Fibroblast of lung (primary cell): ENCODE measurements around the gene SMTN.

ENCODE experiments used
- EZH2 ChIP-seq: IDR thresholded peaks from 2 replicates; pipeline ENCODE4 v1.5.1; 2012; ENCODE audit warnings: low read length, control low read depth, mild to moderate bottlenecking; ENCODE audit errors: missing control alignments
- TF ChIP-seq, protein P1 (sequence below), 2 donors: IDR thresholded peaks in 1 of 2; conservative IDR thresholded peaks in 1 of 2; 1 replicate in 1 of 2; 2 replicates in 1 of 2; pipeline ENCODE4 v1.5.1; 2011 to 2012; ENCODE audit warnings: low read length in 2 of 2, control low read depth in 1 of 2, inconsistent platforms in 1 of 2, low read depth in 1 of 2, mild to moderate bottlenecking in 1 of 2

DNA sequence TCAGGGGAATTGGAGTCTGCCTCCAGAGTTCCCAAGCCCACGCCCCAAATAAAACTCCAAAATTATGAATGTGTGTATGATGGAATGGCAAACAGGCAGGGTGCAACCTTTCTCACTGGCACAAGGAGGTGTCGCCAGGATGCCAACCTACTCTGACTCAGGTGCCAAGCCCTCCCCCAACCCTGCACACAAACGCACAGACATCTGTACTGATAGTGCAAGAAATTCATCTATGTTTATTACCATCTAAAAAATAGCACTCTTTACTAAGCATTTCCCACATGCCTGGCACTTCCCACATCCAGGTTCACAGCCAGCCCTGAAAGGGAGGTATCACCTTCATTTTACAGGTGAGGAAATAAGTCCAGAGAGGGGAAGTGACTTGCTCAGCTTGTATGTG is 57.9 kb downstream of the SMTN start:
- no peak for TF ChIP-seq EZH2
- TF ChIP-seq, protein P1, sequence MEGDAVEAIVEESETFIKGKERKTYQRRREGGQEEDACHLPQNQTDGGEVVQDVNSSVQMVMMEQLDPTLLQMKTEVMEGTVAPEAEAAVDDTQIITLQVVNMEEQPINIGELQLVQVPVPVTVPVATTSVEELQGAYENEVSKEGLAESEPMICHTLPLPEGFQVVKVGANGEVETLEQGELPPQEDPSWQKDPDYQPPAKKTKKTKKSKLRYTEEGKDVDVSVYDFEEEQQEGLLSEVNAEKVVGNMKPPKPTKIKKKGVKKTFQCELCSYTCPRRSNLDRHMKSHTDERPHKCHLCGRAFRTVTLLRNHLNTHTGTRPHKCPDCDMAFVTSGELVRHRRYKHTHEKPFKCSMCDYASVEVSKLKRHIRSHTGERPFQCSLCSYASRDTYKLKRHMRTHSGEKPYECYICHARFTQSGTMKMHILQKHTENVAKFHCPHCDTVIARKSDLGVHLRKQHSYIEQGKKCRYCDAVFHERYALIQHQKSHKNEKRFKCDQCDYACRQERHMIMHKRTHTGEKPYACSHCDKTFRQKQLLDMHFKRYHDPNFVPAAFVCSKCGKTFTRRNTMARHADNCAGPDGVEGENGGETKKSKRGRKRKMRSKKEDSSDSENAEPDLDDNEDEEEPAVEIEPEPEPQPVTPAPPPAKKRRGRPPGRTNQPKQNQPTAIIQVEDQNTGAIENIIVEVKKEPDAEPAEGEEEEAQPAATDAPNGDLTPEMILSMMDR (conservative IDR thresholded peaks at IDR 0.05 in 1 of 2, IDR thresholded peaks at IDR 0.05 in 1 of 2; ENCODE audit: low read depth in 1 of 2, low read length in 2 of 2): no peak
